B cell (primary cell): ENCODE measurements around the gene BRI3BP. TPM values are rescaled to one million over a fixed set of nuclear protein-coding genes. Genes with fewer than 3 reads are reported as not detected.
"Not testable (repeated sequence)": the region's sequence is repeated elsewhere in the genome, so short reads cannot be mapped to it uniquely, and the experiment has no call there.

Experiments
- ATAC-seq: fragments of 200-7000 bp; cut with Tn5 transposase; one replicate; pipeline ENCODE4 v1.10.0; 2021; ENCODE audit warnings: low read depth, mild to moderate bottlenecking, moderate number of reproducible peaks, moderate library complexity
- CTCF ChIA-PET: fragments of 350-600 bp; sonication (Branson Sonifier 250); formaldehyde crosslinking; loops from one replicate; lab custom pipeline; 2021; ENCODE audit warnings: antibody characterized with exemption, inconsistent platforms; lab: Charles Lee
- POLR2A ChIA-PET: fragments of 350-600 bp; sonication (Branson Sonifier 250); formaldehyde crosslinking; loops from one replicate; lab custom pipeline; 2021; ENCODE audit warnings: antibody characterized with exemption; lab: Charles Lee
- DNase-seq: peaks from one replicate; pipeline ENCODE4 v3.0.0; 2013
- H2AFZ ChIP-seq: 2 replicates; pipeline ENCODE4 v1.6.1; 2012; ENCODE audit warnings: mild to moderate bottlenecking, low read depth, low read length; ENCODE audit not compliant: insufficient read depth, poor library complexity, severe bottlenecking
- H3K27ac ChIP-seq, 2 donors: 1 replicate in 1 of 2; 2 replicates in 1 of 2; pipeline ENCODE4 v1.5.1; 2012 to 2013; ENCODE audit warnings: low read length in 2 of 2, mild to moderate bottlenecking in 2 of 2, moderate library complexity in 1 of 2
- H3K27me3 ChIP-seq, 4 experiments: fragments of 200-600 bp in 1 of 4; sonication (generic) in 1 of 4; replicated peaks in 1 of 4; 1 replicate in 2 of 4; 2 replicates in 2 of 4; pipeline versions ENCODE4 v1.6.1 to v1.7.0; 2013 to 2016; ENCODE audit warnings: low read length in 3 of 4, mild to moderate bottlenecking in 2 of 4, mixed read lengths in 1 of 4, moderate library complexity in 1 of 4; ENCODE audit not compliant: insufficient read depth in 4 of 4, control insufficient read depth in 3 of 4; ENCODE audit errors: control extremely low read depth in 1 of 4
- H3K36me3 ChIP-seq, 2 experiments: replicated peaks in 1 of 2; 1 replicate in 1 of 2; 2 replicates in 1 of 2; pipeline versions ENCODE4 v1.6.1 to v1.7.1; 2013; ENCODE audit warnings: low read length in 1 of 2; ENCODE audit not compliant: insufficient read depth in 2 of 2, control insufficient read depth in 1 of 2; ENCODE audit errors: control extremely low read depth in 1 of 2, extremely low read depth in 1 of 2
- H3K4me1 ChIP-seq, 2 donors: fragments of 200-600 bp in 1 of 2; sonication (generic) in 1 of 2; 1 replicate in 1 of 2; 2 replicates in 1 of 2; pipeline versions ENCODE4 v1.5.1 to v1.6.1; 2013 to 2017; ENCODE audit warnings: low read length in 2 of 2; ENCODE audit not compliant: control insufficient read depth in 2 of 2, insufficient read depth in 2 of 2
- H3K4me2 ChIP-seq: replicated peaks from 2 replicates; pipeline ENCODE3; 2012; ENCODE audit warnings: mild to moderate bottlenecking, low read depth, low read length; ENCODE audit not compliant: poor library complexity, severe bottlenecking
- H3K4me3 ChIP-seq, 5 experiments: fragments of 200-600 bp in 1 of 5; sonication (generic) in 1 of 5; 1 replicate in 3 of 5; 2 replicates in 2 of 5; pipeline versions ENCODE4 v1.5.1 to v1.7.0; 2011 to 2016; ENCODE audit warnings: low read length in 4 of 5, mild to moderate bottlenecking in 4 of 5, low read depth in 2 of 5, control low read depth in 1 of 5, moderate library complexity in 1 of 5; ENCODE audit not compliant: insufficient read depth in 1 of 5; ENCODE audit errors: control extremely low read depth in 1 of 5, extremely low read depth in 1 of 5
- H3K79me2 ChIP-seq: fragments of 200-600 bp; sonication (generic); one replicate; pipeline ENCODE4 v1.6.0; 2016; ENCODE audit warnings: low read length; ENCODE audit not compliant: control insufficient read depth, insufficient read depth
- H3K9ac ChIP-seq: fragments of 200-600 bp; sonication (generic); 2 replicates; pipeline ENCODE4 v1.6.1; 2017; ENCODE audit warnings: mild to moderate bottlenecking, low read length, moderate library complexity
- H3K9me3 ChIP-seq, 3 donors: one replicate each; pipeline versions ENCODE4 v1.6.1 to v1.7.1; 2013; ENCODE audit warnings: low read length in 2 of 3; ENCODE audit not compliant: control insufficient read depth in 2 of 3, insufficient read depth in 1 of 3; ENCODE audit errors: control extremely low read depth in 1 of 3
- H4K20me1 ChIP-seq: 2 replicates; pipeline ENCODE4 v1.6.0; 2012; ENCODE audit warnings: mild to moderate bottlenecking, low read length; ENCODE audit not compliant: insufficient read depth, control insufficient read depth, poor library complexity, severe bottlenecking
- H3K27ac Mint-ChIP-seq: one replicate; pipeline ENCODE4 v1.8.0; 2021; ENCODE audit warnings: mixed read lengths
- H3K27me3 Mint-ChIP-seq: one replicate; pipeline ENCODE4 v1.8.0; 2021; ENCODE audit warnings: mixed read lengths
- H3K4me1 Mint-ChIP-seq: one replicate; pipeline ENCODE4 v1.8.0; 2021; ENCODE audit warnings: mixed read lengths
- H3K4me3 Mint-ChIP-seq: one replicate; pipeline ENCODE4 v1.8.0; 2021; ENCODE audit warnings: mixed read lengths
- H3K9me3 Mint-ChIP-seq: one replicate; pipeline ENCODE4 v1.8.0; 2022; ENCODE audit warnings: mixed read lengths; ENCODE audit not compliant: insufficient read depth
- EZH2 ChIP-seq: IDR thresholded peaks from 2 replicates; pipeline ENCODE4 v1.6.1; 2012; ENCODE audit warnings: borderline replicate concordance, low read depth, mild to moderate bottlenecking, moderate library complexity, low read length; ENCODE audit not compliant: insufficient read depth, poor library complexity, severe bottlenecking
- WGBS: methylation state at CpG from one replicate; pipeline ENCODE4 v1.1.5; 2013; ENCODE audit warnings: missing lambda C conversion rate; ENCODE audit not compliant: insufficient coverage; 5-methylcytosine and 5-hydroxymethylcytosine counted together
- intact Hi-C: fragments of 100-400 bp; cut with micrococcal nuclease; formaldehyde crosslinking; loops from one replicate; pipeline ENCODE4 v1.10.0; 2022
- polyA plus RNA-seq: library from polyadenylated mRNA; depleted of rRNA; stranded (reverse); fragments of >200 nt; gene quantifications from 2 replicates; pipeline ENCODE4 v1.2.3, GENCODE V29; 2012
- total RNA-seq, 2 donors: library from RNA; stranded (reverse); fragments of 120-200 nt in 1 of 2; gene quantifications; 1 replicate in 1 of 2; 2 replicates in 1 of 2; pipeline versions ENCODE4 v1.2.3 to v1.2.4, GENCODE V29; 2013 to 2022
- TF ChIP-seq, protein P1 (sequence below): fragments of 200-600 bp; IDR thresholded peaks from one replicate; pipeline ENCODE4 v1.8.0; 2022; ENCODE audit warnings: antibody characterized with exemption, mild to moderate bottlenecking

The BRI3BP gene
- total and polyA plus RNA-seq, 2 donors (not counting 1 experiment from before 2014, with no cell fraction given), result 5.2 to 14.3 TPM

DNA sequence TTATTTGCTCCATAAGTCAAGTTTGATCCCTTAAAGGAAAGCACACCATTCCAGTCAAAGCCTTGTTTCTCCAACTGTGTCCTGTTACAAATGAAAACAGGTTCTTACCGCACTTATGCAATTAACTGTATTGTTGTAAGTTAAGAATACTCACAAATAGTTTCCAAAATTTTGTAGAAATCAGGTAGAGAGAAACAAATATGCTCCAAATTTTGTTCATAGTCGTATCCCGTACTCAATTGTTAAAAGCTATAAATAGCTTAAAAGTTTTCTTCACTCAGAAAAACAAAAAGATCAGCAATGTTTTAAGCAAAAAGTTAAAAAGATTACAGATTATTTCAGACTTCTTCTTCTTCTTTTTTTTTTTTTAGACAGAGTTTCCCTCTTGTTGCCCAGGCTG is 67.8 kb downstream of the BRI3BP start:
- no peak for ATAC-seq
- no peak overlapping the region for H3K27ac Mint-ChIP-seq
- H3K4me3 Mint-ChIP-seq, result no peak overlapping the region
- Histone ChIP-seq H3K36me3 (no peaks in the 10 kb centered on the region), H3K9ac (no peak overlapping the region), H4K20me1 (no peaks in the 10 kb centered on the region), H3K4me2 (no peak overlapping the region), H3K27me3 (peaks cover 0 to 12% (median 1%) of the 10 kb centered on the region in 4 experiments), H3K4me3 (no peak overlapping the region), H3K9me3 (peaks cover 0 to 9% (median 0%) of the 10 kb centered on the region in 3 donors), H3K4me1 (peaks cover 10 to 12% of the 10 kb centered on the region in 2 donors), H3K79me2 (peaks cover 4% of the 10 kb centered on the region), H3K27ac (no peak overlapping the region), H2AFZ (no peak overlapping the region)
- CTCF ChIA-PET, result no interaction called here
- H3K9me3 Mint-ChIP-seq, result no peaks in the 10 kb centered on the region
- POLR2A ChIA-PET, result no interaction called here
- peaks cover 25% of the 10 kb centered on the region for H3K27me3 Mint-ChIP-seq
- DNase-seq, result no peak
- H3K4me1 Mint-ChIP-seq, result peaks cover 7% of the 10 kb centered on the region
- intact Hi-C loops, result no loop called here
- no peak for TF ChIP-seq EZH2
- TF ChIP-seq, protein P1, sequence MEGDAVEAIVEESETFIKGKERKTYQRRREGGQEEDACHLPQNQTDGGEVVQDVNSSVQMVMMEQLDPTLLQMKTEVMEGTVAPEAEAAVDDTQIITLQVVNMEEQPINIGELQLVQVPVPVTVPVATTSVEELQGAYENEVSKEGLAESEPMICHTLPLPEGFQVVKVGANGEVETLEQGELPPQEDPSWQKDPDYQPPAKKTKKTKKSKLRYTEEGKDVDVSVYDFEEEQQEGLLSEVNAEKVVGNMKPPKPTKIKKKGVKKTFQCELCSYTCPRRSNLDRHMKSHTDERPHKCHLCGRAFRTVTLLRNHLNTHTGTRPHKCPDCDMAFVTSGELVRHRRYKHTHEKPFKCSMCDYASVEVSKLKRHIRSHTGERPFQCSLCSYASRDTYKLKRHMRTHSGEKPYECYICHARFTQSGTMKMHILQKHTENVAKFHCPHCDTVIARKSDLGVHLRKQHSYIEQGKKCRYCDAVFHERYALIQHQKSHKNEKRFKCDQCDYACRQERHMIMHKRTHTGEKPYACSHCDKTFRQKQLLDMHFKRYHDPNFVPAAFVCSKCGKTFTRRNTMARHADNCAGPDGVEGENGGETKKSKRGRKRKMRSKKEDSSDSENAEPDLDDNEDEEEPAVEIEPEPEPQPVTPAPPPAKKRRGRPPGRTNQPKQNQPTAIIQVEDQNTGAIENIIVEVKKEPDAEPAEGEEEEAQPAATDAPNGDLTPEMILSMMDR, result no peak
- no CpG with 5 or more reads among the region's 3 CpGs for WGBS

DNA sequence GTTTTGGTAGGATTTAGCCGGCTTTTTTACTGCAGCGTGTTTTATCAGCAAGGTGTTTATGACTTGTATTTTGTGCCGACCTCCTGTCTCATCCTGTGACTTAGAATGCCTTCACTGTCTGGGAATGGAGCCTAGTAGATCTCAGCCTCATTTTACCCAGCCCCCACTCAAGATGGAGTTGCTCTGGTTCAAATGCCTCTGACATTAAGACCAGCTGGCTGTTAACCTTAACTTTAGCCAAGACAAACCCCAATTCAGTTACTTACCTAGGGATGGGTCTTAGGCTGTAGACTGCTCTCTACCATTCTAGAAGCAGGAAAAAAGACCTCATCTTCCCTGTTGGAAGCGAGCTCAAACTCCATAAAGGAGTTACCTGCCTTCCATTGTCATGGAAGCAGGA is 70.1 kb downstream of the BRI3BP start:
- POLR2A ChIA-PET, result interaction anchor here (0.6 kb wide), 1 partner anchor 497 kb away, joined by 3 read pairs; no protein-coding TSS in a partner anchor
- H3K27ac Mint-ChIP-seq, H3K9me3 Mint-ChIP-seq, intact Hi-C loops, ATAC-seq, CTCF ChIA-PET, H3K79me2 ChIP-seq, H3K4me2 ChIP-seq, H3K27me3 ChIP-seq, H3K9me3 ChIP-seq, H2AFZ ChIP-seq, H3K27ac ChIP-seq, H3K36me3 ChIP-seq, H4K20me1 ChIP-seq, H3K9ac ChIP-seq, DNase-seq, H3K4me3 ChIP-seq, H3K4me3 Mint-ChIP-seq: not testable (repeated sequence)
- WGBS, result no CpG with 5 or more reads among the region's 4 CpGs
- peaks cover 13% of the 10 kb centered on the region for H3K4me1 Mint-ChIP-seq
- H3K4me1 ChIP-seq, result peaks cover 10 to 12% of the 10 kb centered on the region in 2 donors
- H3K27me3 Mint-ChIP-seq, result peaks cover 12% of the 10 kb centered on the region
